ENCODE results near the gene SPR.

DNA sequence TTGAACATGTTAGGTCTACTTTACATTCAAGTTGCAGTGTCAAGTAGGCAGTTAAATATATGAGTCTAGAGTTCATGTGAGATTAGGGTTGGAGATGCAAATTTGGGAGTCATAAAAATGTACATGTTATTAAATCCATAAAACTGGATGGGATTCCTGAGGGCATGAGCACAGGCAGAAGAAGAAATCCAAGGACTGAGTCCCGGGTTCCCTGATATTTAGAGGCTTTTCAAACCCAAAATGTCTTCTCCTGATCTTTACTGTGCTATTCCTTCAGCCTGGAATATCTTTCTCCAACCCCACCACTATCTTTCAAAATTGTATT, 38.1 kb upstream of the SPR start:
- no peak for TF ChIP-seq EZH2phosphoT487 (IDR thresholded peaks at IDR 0.05; ENCODE audit: low read depth)
- TF ChIP-seq, protein P1, sequence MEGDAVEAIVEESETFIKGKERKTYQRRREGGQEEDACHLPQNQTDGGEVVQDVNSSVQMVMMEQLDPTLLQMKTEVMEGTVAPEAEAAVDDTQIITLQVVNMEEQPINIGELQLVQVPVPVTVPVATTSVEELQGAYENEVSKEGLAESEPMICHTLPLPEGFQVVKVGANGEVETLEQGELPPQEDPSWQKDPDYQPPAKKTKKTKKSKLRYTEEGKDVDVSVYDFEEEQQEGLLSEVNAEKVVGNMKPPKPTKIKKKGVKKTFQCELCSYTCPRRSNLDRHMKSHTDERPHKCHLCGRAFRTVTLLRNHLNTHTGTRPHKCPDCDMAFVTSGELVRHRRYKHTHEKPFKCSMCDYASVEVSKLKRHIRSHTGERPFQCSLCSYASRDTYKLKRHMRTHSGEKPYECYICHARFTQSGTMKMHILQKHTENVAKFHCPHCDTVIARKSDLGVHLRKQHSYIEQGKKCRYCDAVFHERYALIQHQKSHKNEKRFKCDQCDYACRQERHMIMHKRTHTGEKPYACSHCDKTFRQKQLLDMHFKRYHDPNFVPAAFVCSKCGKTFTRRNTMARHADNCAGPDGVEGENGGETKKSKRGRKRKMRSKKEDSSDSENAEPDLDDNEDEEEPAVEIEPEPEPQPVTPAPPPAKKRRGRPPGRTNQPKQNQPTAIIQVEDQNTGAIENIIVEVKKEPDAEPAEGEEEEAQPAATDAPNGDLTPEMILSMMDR (IDR thresholded peaks at IDR 0.05; ENCODE audit: low read depth, low read length) = no peak

Measured in OCI-LY3 (cell line).